ENCODE measurements around the gene SERAC1.

DNA sequence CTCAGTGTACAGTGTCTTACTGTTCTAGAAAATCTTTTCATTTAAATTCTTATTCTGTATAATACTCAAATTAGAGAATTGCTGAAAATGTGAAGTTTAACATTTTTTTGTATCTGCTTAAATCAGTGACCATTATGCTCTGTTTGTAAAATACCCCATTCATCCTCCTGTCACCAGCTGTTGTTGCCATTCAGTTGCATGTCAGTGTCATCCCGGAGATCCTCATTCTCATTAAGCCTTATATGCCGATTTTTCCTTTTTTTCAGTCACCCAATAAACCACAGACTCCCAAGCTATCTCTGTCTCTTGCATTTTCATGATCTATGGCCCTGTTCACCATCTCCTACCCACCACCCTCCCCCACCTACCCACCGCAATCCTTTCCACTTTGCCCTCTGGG, 20.5 kb upstream of the SERAC1 start:
- TF ChIP-seq, protein P1, sequence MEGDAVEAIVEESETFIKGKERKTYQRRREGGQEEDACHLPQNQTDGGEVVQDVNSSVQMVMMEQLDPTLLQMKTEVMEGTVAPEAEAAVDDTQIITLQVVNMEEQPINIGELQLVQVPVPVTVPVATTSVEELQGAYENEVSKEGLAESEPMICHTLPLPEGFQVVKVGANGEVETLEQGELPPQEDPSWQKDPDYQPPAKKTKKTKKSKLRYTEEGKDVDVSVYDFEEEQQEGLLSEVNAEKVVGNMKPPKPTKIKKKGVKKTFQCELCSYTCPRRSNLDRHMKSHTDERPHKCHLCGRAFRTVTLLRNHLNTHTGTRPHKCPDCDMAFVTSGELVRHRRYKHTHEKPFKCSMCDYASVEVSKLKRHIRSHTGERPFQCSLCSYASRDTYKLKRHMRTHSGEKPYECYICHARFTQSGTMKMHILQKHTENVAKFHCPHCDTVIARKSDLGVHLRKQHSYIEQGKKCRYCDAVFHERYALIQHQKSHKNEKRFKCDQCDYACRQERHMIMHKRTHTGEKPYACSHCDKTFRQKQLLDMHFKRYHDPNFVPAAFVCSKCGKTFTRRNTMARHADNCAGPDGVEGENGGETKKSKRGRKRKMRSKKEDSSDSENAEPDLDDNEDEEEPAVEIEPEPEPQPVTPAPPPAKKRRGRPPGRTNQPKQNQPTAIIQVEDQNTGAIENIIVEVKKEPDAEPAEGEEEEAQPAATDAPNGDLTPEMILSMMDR (IDR thresholded peaks at IDR 0.05): no peak
- no peak for TF ChIP-seq POLR2A (IDR thresholded peaks at IDR 0.05)
